Stomach (tissue), 4 donors: ENCODE data around the gene HLA-DOA.

ENCODE experiments used
- CTCF ChIP-seq, 7 experiments: fragments of 450-650 bp in 4 of 7; fragments of 200-600 bp in 3 of 7; sonication (generic) in 3 of 7; IDR thresholded peaks; one replicate each; pipeline ENCODE4 v1.5.1; 2016 to 2019; ENCODE audit warnings: antibody characterized with exemption in 7 of 7, control low read depth in 2 of 7, mild to moderate bottlenecking in 1 of 7
- POLR2A ChIP-seq, 4 donors: fragments of 450-650 bp; IDR thresholded peaks; one replicate each; pipeline ENCODE4 v1.6.1; 2016; ENCODE audit warnings: antibody characterized with exemption in 4 of 4, control low read depth in 2 of 4, mild to moderate bottlenecking in 1 of 4, moderate library complexity in 1 of 4

GRCh38 chr6:33030245-33030644, 20.9 kb upstream of the HLA-DOA start:
- no peak for TF ChIP-seq CTCF (IDR thresholded peaks at IDR 0.05)
- no peak for TF ChIP-seq POLR2A (IDR thresholded peaks at IDR 0.05)
